Measurements from ENCODE around the gene MYH16.
A peak's percentile ranks its signal among the peaks of the same experiment; 100 is the strongest.
"Not testable (repeated sequence)": the region's sequence is repeated elsewhere in the genome, so short reads cannot be mapped to it uniquely, and the experiment has no call there.

Gene MYH16

GRCh38 chr7:99309111-99309510 lies 36.5 kb downstream of the MYH16 start:
- no peak for DNase-seq

DNA sequence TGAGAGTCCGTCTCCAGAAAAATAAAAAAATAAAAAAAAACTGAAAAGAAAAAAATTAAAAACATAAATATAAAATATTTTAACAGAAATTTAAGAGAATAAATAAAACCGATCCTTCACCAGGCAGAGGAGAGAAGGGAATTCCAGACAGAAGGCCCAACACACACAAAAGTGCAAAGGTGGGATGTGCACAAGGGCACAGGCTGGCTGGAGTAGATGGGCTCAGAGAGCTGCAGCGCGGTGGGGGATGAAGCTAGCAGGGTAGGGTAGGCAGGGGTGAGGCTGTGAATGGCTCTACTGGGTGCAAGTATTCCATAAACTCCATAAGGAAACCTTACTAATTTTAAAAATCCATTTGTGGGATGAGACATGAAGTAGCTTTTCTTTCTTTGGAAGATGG lies 37.4 kb downstream of the MYH16 start:
- no peak for DNase-seq

DNA sequence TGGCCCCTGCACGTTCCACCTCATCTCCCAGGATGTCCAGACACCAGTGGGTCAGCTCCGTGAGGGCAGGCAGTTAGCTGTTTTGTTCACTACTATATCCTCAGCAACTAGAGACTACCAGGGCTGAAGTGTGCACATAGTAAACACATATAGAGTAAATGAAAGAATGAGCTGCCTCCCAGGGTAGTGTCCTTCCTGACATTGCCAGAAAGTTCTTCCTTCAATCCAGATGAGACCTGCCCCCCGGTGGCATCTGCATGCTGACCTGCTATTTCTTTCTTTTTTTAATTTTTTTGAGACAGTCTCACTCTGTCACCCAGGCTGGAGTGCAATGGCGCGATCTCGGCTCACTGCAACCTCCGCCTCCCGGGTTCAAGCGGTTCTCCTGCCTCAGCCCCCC lies 39.1 kb downstream of the MYH16 start:
- DNase-seq, result peak; percentile 2

GRCh38 chr7:99312316-99313203 lies 39.9 kb downstream of the MYH16 start:
- DNase-seq, result peak; percentile 52

GRCh38 chr7:99313204-99313573 lies 40.5 kb downstream of the MYH16 start:
- no peak for DNase-seq

- no peak for DNase-seq
These were observed 41.9 kb downstream of the MYH16 start for GRCh38 chr7:99314504-99314903.

DNA sequence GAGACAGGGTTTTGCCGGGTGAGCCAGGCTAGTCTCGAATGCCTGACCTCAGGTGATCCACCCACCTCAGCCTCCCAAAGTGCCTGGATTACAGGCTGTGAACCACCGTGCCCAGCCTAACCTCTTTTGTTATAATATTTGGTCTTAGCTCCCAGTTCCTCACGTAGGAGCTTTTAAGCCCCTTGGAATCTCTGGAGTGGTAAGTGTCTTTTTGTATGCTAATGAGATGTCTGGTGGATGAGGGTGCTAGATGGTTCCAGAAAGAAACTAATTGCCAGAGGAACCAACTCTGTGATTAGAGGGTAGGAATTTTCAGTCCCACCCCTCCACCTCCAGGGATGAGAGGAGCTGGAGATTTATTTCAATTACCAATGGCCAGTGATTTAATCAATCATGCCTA lies 47.7 kb downstream of the MYH16 start:
- DNase-seq, result no peak

GRCh38 chr7:99322659-99323058 lies 50.0 kb downstream of the MYH16 start:
- not testable (repeated sequence) for DNase-seq

DNA sequence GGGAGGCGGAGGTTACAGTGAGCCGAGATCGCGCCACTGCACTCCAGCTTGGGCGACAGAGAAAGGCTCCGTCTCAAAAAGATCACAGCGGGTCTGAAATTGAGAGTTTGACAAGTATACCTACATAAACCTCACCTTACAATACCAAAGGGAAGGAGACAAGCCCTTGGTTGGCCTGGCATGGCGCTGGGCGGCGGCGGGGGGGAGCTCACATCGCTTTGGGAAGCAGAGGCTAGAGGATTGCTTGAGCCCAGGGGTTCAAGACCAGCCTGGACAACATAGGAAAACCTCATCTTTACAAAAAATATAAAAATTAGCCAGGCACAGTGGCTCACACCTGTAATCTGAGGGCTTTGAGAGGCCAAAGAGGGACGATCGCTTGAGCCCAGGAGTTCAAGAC lies 51.9 kb downstream of the MYH16 start:
- no peak for DNase-seq

GRCh38 chr7:99325001-99325493 lies 52.4 kb downstream of the MYH16 start:
- no peak for DNase-seq

- peak; percentile 86 for DNase-seq
These were observed 53.2 kb downstream of the MYH16 start, which contains the start of gene ARPC1A for GRCh38 chr7:99325592-99326407. TSS of gene ARPC1A (plus strand) at chr7:99325898. CDS start at chr7:99333354, 7,456 bp downstream.

GRCh38 chr7:99326408-99326782 lies 53.8 kb downstream of the MYH16 start:
- no peak for DNase-seq

GRCh38 chr7:99330314-99330961 lies 57.8 kb downstream of the MYH16 start:
- peak; percentile 90 for DNase-seq

DNA sequence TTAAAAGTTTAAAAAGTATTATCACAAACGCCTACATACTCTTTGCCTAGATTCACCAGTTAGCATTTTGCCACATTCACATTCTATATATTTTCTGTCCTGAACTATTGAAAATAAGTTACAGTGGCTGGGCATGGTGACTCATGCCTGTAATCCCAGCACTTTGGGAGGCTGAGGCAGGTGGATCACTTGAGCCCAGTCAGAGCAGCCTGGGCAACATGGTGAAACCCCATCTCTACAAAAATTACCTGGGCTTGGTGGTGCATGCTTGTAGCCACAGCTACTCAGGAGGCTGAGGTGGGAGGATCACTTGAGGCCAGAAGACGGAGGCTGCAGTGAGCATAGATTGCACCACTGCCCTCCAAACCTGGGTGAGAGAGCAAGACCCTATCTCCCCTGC lies 58.4 kb downstream of the MYH16 start:
- no peak for DNase-seq

DNA sequence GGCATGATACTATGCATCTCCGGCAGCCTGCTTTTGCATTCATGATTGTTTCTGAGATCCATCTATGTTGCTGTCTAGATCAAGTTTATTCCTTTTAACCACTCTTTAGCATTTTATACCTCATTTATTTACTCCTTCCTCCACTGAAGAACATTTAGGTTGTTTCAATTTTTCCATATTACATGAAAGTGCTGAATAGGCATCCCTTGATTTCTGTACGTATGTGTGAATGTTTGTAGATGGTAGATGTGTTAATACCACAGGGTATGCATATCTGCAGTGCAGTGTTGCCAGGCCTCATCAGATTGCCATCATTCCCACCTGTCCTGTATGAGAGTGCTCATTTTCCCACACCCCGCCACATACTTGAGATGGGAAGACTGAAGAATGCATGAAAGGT lies 67.0 kb downstream of the MYH16 start:
- no peak for DNase-seq

- no peak for DNase-seq
These were observed 68.0 kb downstream of the MYH16 start for GRCh38 chr7:99340659-99341058.

DNA sequence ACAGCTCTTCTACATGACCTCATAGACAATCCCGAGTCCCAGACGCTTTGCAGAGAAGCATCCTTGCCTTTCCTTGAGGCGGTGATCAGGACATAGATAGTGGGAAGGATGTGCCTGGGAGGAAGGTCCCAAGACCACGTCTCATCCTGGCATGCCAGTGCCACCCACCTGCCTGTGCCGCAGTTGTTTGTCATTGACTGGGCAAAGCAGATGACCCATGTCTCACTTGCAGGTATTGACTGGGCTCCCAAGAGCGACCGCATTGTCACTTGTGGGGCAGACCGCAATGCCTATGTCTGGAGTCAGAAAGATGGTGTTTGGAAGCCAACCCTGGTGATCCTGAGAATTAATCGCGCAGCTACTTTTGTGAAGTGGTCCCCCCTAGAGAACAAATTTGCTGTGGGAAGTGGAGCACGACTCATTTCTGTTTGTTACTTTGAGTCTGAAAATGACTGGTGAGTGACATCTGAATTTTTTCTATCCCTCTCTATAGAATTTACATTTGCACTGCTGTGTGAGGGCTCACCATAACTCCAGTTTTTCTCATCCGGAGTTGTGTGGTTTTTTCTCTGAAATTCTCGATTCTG lies 71.5 kb downstream of the MYH16 start:
- no peak for DNase-seq

DNA sequence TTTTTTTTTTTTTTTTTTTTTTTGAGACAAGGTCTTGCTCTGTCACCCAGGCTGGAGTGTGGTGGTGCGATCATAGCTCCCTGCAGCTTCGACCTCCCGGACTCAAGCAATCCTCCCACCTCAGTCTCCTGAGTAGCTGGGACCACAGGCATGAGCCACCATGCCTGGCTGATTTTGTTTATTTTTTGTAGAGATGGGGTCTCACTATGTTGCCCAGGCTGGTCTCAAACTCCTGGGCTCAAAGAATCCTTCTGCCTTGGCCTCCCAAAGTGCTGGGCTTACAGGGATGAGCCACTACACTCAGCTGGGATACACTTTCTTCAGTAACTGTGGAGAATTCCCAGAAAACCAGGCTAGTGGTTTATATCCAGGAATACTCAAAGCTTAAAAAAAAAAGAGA lies 78.0 kb downstream of the MYH16 start:
- not testable (repeated sequence) for DNase-seq

GRCh38 chr7:99352247-99352646 lies 79.6 kb downstream of the MYH16 start:
- no peak for DNase-seq

DNA sequence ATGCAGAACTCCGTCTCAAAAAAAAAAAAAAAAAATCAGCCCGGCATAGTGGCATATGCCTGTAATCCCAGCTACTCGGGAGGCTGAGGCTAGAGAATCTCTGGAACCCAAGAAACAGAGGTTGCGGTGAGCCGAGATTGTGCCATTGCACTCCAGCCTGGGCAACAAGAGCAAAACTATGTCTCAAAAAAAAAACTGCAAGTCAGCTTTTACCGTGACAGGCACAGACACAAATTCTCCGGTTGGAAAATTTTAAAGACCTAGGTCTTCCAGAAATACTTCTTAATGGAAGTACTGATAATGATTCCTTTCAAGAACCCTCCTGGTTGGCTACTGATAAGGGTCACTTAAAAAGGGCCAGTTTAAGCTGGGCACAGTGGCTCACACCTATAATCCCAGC lies 82.5 kb downstream of the MYH16 start:
- no peak for DNase-seq

DNA sequence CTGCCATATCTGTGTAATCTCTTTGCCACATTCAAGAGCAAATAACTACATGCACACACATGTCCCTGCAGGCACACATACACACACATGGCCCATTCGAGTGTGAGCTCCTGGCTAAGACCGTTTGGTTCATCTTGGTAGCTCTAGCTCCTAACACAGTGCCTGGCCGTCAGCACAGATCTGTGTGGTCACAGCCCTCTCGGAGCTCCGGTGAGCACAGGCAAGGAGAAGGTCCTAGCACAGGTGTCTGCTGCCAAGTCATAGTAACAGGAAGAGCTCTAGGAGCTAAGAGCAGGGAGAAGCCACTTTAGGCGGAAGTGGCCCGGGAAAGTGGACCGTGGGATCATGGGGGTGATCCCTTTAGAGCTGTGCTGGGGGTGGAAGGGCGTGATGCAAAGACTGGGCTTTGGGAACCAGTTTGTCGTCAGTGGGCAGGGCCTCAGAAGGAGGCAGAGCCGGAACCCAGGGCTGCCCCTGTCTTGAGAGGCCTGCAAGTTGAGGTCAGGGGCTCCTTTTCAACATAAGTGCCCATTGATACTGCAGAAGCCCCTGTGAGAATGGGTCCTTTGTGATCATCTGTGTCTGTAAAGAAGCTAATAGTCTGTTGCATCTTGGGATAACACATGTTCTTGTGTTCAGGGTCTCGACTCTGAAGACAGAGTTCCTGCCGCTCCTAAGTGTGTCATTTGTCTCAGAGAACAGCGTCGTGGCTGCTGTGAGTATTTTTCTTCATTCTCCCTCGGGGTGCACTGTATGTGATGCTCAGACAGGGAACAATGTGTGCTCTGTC lies 85.3 kb downstream of the MYH16 start:
- no peak for DNase-seq

- not testable (repeated sequence) for DNase-seq
These were observed 85.9 kb downstream of the MYH16 start for GRCh38 chr7:99358521-99358920.

All from MV-4-11 (cell line).